Bronchial smooth muscle cell (primary cell): ENCODE results near the gene SGMS2. TPM values are rescaled to one million over a fixed set of nuclear protein-coding genes. Genes with fewer than 3 reads are reported as not detected.

Experiments used
- total RNA-seq: library from RNA; depleted of rRNA; stranded (reverse); fragments of >200 nt; gene quantifications from 2 replicates; pipeline ENCODE4 v1.2.1, GENCODE V29; 2014

The SGMS2 gene
- 26.9 and 38.9 TPM in 2 replicates for total RNA-seq

GRCh38 chr4:107824350-107825071, at the start of gene SGMS2:
SGMS2 (plus strand) TSS chr4:107824932; CDS start chr4:107895554, 70,622 bp downstream.

GRCh38 chr4:107930821-107931774, 106.4 kb downstream of the SGMS2 start, which contains the start of gene CYP2U1:
CYP2U1 (plus strand) TSS chr4:107931549; CDS start chr4:107931644, 95 bp downstream.

Other genes with a start within 250 kb of the SGMS2 start
- gene PAPSS1, start 104.7 kb upstream of the SGMS2 start, total RNA-seq = 59.4 and 71.7 TPM in 2 replicates
- 12.9 and 15.2 TPM in 2 replicates for gene CYP2U1, start 106.6 kb downstream of the SGMS2 start, total RNA-seq
- gene HADH, start 165.0 kb downstream of the SGMS2 start, total RNA-seq = 7.7 and 10.4 TPM in 2 replicates